PFSK-1 (cell line): ENCODE data around the gene DGKG.

Experiments used
- POLR2AphosphoS5 ChIP-seq: IDR thresholded peaks from 2 replicates; pipeline ENCODE4 v1.6.1; 2012; ENCODE audit warnings: low read depth, mild to moderate bottlenecking, control low read depth, low read length, moderate library complexity
- REST ChIP-seq, 2 experiments: IDR thresholded peaks; 2 replicates each; pipeline versions ENCODE4 v1.6.1 to v1.8.0; 2011 to 2012; ENCODE audit warnings: low read depth in 2 of 2, low read length in 2 of 2, control low read depth in 1 of 2, inconsistent platforms in 1 of 2, mild to moderate bottlenecking in 1 of 2, moderate library complexity in 1 of 2; ENCODE audit not compliant: insufficient read depth in 1 of 2
- SIN3A ChIP-seq: IDR thresholded peaks from 2 replicates; pipeline ENCODE4 v1.6.1; 2012; ENCODE audit warnings: mild to moderate bottlenecking, low read length, moderate library complexity, borderline replicate concordance; ENCODE audit not compliant: insufficient read depth

GRCh38 chr3:186261638-186262037 is 100.4 kb downstream of the DGKG start:
- no peak for TF ChIP-seq SIN3A
- TF ChIP-seq POLR2AphosphoS5, result no peak
- no peak for TF ChIP-seq REST (IDR thresholded peaks at IDR 0.05; ENCODE audit: insufficient read depth in 1 of 2, low read depth in 2 of 2, low read length in 2 of 2)
